DLD1 (cell line): Measurements from ENCODE around the gene TTC7B.

Source experiments
- in situ Hi-C: cut with HindIII; loops from 2 replicates; pipeline ENCODE4 v1.10.0; 2017; ENCODE audit warnings: low sequenced_read_pairs

TTC7B gene

GRCh38 chr14:90654831-90655276 lies 161.4 kb downstream of the TTC7B start:
- in situ Hi-C loops: no loop called here

- in situ Hi-C loops: no loop called here
These were observed 163.6 kb downstream of the TTC7B start for GRCh38 chr14:90652626-90653025.

GRCh38 chr14:90651976-90652560 lies 164.2 kb downstream of the TTC7B start:
- in situ Hi-C loops: no loop called here

- in situ Hi-C loops: no loop called here
These were observed 164.9 kb downstream of the TTC7B start for GRCh38 chr14:90651271-90651804.

GRCh38 chr14:90649557-90650135 lies 166.6 kb downstream of the TTC7B start:
- in situ Hi-C loops: no loop called here

GRCh38 chr14:90649083-90649482 lies 167.1 kb downstream of the TTC7B start:
- in situ Hi-C loops: no loop called here

GRCh38 chr14:90648421-90648820 lies 167.8 kb downstream of the TTC7B start:
- in situ Hi-C loops: no loop called here

GRCh38 chr14:90647473-90648005 lies 168.7 kb downstream of the TTC7B start:
- in situ Hi-C loops: no loop called here

- in situ Hi-C loops: no loop called here
These were observed 170.3 kb downstream of the TTC7B start for GRCh38 chr14:90645842-90646443.

GRCh38 chr14:90644882-90645281 lies 171.3 kb downstream of the TTC7B start:
- in situ Hi-C loops: no loop called here

- in situ Hi-C loops: no loop called here
These were observed 172.1 kb downstream of the TTC7B start for GRCh38 chr14:90643982-90644670.

- in situ Hi-C loops: no loop called here
These were observed 173.9 kb downstream of the TTC7B start for GRCh38 chr14:90642244-90642717.

GRCh38 chr14:90641615-90642243 lies 174.5 kb downstream of the TTC7B start:
- in situ Hi-C loops: no loop called here

GRCh38 chr14:90641168-90641567 lies 175.1 kb downstream of the TTC7B start:
- in situ Hi-C loops: no loop called here

GRCh38 chr14:90639641-90640040 lies 176.6 kb downstream of the TTC7B start:
- in situ Hi-C loops: no loop called here

- in situ Hi-C loops: no loop called here
These were observed 183.4 kb downstream of the TTC7B start for GRCh38 chr14:90632871-90633270.

- in situ Hi-C loops: no loop called here
These were observed 183.8 kb downstream of the TTC7B start for GRCh38 chr14:90632451-90632850.

- in situ Hi-C loops: no loop called here
These were observed 185.9 kb downstream of the TTC7B start for GRCh38 chr14:90630171-90630806.

GRCh38 chr14:90629471-90629870 lies 186.8 kb downstream of the TTC7B start:
- in situ Hi-C loops: no loop called here

GRCh38 chr14:90628825-90629224 lies 187.4 kb downstream of the TTC7B start:
- in situ Hi-C loops: no loop called here
